GM18508 (cell line): ENCODE results near the gene PTPRD.

Experiments used
- ATAC-seq: cut with Tn5 transposase; IDR thresholded peaks from one replicate; pipeline ENCODE4 v1.9.1; 2021; ENCODE audit warnings: moderate number of reproducible peaks; ENCODE audit not compliant: insufficient read depth, unreplicated experiment

PTPRD gene

GRCh38 chr9:8610256-8610655 lies 2002.5 kb downstream of the PTPRD start:
- ATAC-seq = no peak

GRCh38 chr9:8605096-8605495 lies 2007.7 kb downstream of the PTPRD start:
- ATAC-seq = no peak

DNA sequence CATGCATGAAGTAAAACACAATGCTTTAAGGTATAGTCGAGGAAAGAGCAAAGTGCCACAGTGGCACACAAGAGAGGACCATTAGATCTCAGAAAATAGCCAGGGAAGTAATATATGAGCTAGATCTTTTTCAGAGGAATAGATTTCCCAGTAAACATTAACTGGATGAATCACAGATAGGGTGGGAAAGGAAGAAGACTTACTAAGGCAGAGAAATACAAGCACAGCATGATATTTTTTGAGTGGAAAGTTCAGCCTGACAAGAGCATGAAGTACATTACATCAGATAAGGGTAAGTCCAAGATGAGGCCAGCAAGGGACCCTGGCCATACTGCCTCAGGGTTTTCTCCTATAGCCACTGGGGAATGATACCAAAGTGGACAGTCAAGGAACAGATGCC lies 2008.6 kb downstream of the PTPRD start:
- no peak for ATAC-seq

DNA sequence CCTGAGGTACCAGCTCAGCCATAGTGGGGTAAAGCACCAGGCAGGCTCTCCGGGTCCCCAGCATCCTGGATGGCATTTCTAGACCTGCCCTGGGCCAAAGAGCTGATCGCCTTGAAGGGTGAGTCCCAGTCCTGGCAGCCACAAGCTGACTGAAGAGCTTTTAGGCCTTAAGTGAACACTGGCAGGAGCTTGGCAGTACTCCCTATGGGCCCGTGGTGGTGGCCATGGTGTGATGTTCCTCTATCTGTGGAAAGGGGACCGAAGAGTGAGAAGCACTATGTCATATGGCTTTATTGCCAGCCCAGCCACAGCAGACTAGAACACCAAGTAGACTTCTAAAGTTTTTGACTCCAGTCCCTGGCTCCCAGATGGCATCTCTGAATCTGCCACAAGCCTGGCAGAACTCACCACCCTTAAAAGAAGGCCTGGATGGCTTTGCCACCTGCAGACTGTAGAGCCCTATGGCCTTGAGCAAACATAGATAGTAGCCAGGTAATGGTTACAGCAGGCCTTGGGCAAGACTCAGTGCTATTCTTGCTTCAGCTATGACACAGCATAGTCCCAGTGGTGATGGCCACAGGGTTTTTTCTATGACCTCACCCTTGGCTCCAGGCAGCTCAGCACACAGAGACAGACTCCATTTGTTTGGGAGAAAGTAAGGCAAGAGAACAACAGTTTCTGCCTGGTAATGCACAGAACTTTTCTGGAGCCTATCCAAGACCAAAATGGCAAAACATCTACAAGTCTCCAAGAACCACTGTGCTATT lies 2011.7 kb downstream of the PTPRD start:
- ATAC-seq = no peak

- ATAC-seq = no peak
Measured at GRCh38 chr9:8599937-8600336, 2012.9 kb downstream of the PTPRD start.

DNA sequence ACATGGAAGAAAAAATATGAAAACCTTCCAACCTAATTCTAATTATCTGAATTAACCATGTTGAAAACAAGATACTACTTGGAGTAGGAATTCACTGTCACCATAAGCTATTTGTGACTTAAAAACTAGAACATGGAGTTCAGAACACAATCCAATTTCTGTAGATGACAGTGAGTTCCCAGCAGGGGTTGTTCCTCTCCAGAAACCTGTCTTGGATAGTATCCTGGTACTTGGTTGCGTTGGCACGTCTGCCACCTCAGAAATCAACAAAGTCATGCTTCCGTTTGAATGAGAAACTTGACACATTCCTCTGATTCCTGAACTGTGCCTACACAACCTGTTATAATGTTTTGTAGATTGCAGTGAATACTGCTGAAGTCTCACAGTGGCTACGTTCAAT lies 2023.3 kb downstream of the PTPRD start:
- ATAC-seq = no peak

DNA sequence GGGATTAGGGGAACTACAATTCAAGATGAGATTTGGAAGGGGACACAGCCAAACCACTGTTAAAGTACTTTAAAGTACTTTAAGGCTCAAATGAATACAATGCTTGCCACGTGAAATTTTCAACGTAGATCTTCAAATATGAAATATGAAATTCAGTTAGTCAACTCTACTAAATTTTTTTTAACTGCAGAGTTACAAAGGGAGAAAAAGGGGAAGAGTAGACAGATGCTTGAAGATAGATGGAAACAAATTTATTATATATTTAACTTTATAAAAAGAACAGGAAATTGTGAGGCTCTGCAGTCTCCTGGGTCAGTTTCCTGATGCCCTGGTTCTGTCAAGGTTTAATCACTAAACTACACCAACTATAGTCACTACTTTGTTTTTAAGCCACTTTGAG lies 2027.8 kb downstream of the PTPRD start:
- no peak for ATAC-seq

DNA sequence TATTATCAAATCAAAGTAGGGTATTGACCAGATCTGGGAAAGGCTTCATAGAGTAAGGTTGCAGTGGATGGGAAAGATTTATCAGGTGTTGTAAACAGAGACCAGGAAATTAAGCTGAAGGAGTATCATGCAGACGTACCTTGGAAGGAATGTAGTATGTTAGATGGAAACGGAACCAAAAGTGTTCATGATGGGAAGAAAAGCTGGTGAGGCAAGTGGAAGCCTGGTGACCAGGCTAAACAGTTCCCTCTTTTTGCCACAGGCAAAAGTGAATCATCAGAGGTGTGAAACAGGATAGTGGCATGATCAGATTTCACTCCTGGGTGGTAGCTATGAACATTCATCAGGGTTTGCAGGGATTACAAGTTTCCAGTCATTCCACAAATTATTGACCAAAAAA lies 2033.1 kb downstream of the PTPRD start:
- no peak for ATAC-seq

- no peak for ATAC-seq
Measured at GRCh38 chr9:8576741-8577140, 2036.1 kb downstream of the PTPRD start.

GRCh38 chr9:8574846-8575245 lies 2038.0 kb downstream of the PTPRD start:
- ATAC-seq = no peak

- no peak for ATAC-seq
Measured at GRCh38 chr9:8572209-8572608, 2040.6 kb downstream of the PTPRD start.

DNA sequence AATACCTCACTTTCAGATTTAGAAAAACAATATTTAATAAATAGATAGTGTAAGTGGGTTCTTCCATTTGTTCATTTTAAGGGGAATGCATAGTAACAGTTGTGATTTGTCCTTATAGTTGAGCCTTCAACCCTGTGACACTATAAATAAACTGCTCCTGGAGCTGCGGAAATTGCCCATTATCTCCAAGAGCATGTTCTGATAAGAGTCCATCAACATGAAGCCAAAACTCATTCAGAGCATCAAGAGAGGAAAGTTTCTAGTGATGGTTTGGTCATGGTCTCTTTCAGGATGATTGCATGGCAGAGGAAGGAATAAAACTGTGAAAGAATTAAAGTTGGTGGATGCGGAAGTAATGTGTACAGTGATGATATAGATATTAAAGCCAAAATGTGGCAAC lies 2041.2 kb downstream of the PTPRD start:
- no peak for ATAC-seq

DNA sequence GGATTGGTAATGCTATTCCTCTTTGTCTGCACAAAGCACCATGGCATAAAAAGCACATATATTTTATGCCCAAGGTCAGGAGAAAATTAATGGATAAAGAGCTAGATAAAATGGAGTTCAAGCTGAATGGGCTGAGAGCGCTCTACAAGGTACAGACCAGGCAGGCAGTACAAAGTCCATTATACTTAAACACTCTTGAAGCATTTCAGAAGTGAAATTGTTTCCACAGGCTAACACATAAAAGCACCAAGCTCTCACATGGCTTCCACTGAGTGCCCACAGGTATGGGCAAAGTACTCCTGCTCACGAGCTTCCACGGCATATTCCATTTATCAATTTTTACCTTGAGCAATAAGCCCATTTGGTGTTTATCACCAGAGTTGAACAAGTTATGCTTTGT lies 2042.0 kb downstream of the PTPRD start:
- no peak for ATAC-seq

- ATAC-seq = no peak
Measured at GRCh38 chr9:8569823-8570222, 2043.0 kb downstream of the PTPRD start.

GRCh38 chr9:8567963-8568579 lies 2044.7 kb downstream of the PTPRD start:
- no peak for ATAC-seq

DNA sequence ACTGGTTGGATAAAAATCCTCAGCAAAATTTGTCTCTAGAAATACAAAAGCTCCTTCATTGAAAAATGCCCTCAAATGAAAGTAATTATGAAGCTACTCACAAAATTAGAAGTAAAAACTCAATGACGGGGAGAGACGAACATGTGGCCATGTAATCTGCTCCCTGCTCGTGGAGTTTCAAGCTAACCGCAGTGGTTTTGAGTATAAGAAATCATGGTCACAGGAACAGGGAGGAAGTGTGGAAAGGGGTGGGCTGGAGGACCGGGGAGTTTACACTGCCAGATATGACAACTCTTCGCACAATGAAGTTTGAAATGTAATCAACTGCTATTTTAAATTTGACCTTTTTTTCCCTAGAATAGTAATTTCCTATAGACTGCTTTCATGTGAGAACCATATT lies 2047.8 kb downstream of the PTPRD start:
- ATAC-seq = no peak

- ATAC-seq = no peak
Measured at GRCh38 chr9:8560560-8561525, 2052.0 kb downstream of the PTPRD start.

DNA sequence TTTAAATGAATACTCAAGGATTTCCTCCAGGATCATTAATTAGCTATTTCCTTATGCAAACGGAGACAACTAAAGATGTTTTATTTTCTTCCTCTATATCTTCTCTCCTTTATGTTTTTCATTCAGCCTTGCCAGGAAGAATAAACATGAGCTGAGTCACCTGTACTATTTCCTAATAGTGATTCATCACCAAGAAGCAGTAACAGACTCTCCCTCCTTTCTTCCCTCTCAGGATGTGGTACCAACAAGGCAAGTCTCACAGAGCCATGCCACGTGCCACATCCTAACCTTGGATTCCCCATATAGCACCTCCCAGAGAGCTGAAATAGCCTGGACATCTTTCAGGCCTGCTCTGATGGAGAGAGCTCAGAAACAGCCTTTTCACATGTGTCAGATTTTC lies 2054.6 kb downstream of the PTPRD start:
- ATAC-seq = no peak

GRCh38 chr9:8555762-8556500 lies 2056.9 kb downstream of the PTPRD start:
- no peak for ATAC-seq

DNA sequence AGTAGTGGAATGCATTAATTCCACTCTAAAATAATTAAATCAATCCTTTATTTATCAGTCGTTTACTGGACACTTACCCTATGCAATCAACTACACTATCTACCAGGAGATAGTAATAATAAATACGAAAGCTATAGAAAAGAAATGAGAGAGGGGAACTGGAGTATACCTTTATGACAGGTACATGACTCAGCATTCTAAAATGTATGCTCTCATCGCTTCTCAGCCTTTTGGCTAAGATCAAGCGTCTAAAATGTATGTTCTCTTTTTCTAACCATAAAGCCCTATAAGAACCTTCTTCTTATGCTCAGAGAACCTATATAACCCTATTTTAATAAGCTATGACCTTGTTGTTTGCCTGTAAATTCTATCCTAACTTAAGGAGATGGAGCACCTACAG lies 2059.4 kb downstream of the PTPRD start:
- no peak for ATAC-seq
